Stimulated activated CD8-positive, alpha-beta memory T cell treated with anti-CD3 and anti-CD28 coated beads, Interleukin-12 subunit alpha, Interleukin-12 subunit beta, amount 100 ng/mL, for 24 hours (primary cell): ENCODE measurements around the gene PAK5.

Experiments
- DNase-seq: peaks from one replicate; pipeline ENCODE4 v3.0.0-alpha.2; 2020; ENCODE audit errors: extremely low read depth

Gene PAK5

GRCh38 chr20:9616455-9616805, 222.4 kb downstream of the PAK5 start:
- DNase-seq = no peak

GRCh38 chr20:9615766-9616454, 223.0 kb downstream of the PAK5 start:
- DNase-seq = no peak

GRCh38 chr20:9615118-9615517, 223.8 kb downstream of the PAK5 start:
- no peak for DNase-seq

GRCh38 chr20:9613871-9614270, 225.0 kb downstream of the PAK5 start:
- no peak for DNase-seq

- DNase-seq = no peak
Observed at GRCh38 chr20:9611921-9612320, 227.0 kb downstream of the PAK5 start.

GRCh38 chr20:9610665-9611064, 228.2 kb downstream of the PAK5 start:
- DNase-seq = no peak

GRCh38 chr20:9609887-9610502, 228.9 kb downstream of the PAK5 start:
- DNase-seq = no peak

- no peak for DNase-seq
Observed at GRCh38 chr20:9608639-9609340, 230.1 kb downstream of the PAK5 start.

- no peak for DNase-seq
Observed at GRCh38 chr20:9602847-9603183, 236.1 kb downstream of the PAK5 start.

- no peak for DNase-seq
Observed at GRCh38 chr20:9600562-9600961, 238.3 kb downstream of the PAK5 start.

GRCh38 chr20:9597547-9597946, 241.3 kb downstream of the PAK5 start:
- no peak for DNase-seq

GRCh38 chr20:9595763-9596162, 243.1 kb downstream of the PAK5 start:
- no peak for DNase-seq

- no peak for DNase-seq
Observed at GRCh38 chr20:9594284-9594875, 244.5 kb downstream of the PAK5 start.

GRCh38 chr20:9592419-9592818, 246.5 kb downstream of the PAK5 start:
- no peak for DNase-seq

GRCh38 chr20:9591080-9591479, 247.8 kb downstream of the PAK5 start:
- no peak for DNase-seq

- no peak for DNase-seq
Observed at GRCh38 chr20:9590189-9590588, 248.7 kb downstream of the PAK5 start.

GRCh38 chr20:9588706-9589105, 250.2 kb downstream of the PAK5 start:
- no peak for DNase-seq

GRCh38 chr20:9583151-9583550, 255.7 kb downstream of the PAK5 start:
- no peak for DNase-seq

GRCh38 chr20:9582137-9582536, 256.7 kb downstream of the PAK5 start:
- DNase-seq = no peak

- DNase-seq = no peak
Observed at GRCh38 chr20:9581509-9581908, 257.4 kb downstream of the PAK5 start.

GRCh38 chr20:9578594-9578993, 260.3 kb downstream of the PAK5 start:
- DNase-seq = no peak

GRCh38 chr20:9577397-9577796, 261.5 kb downstream of the PAK5 start:
- DNase-seq = no peak

GRCh38 chr20:9576695-9577094, 262.2 kb downstream of the PAK5 start:
- no peak for DNase-seq
